Tibial artery (tissue), 4 donors: Measurements from ENCODE around the gene PTPRN2.
"Not testable (repeated sequence)": the region's sequence is repeated elsewhere in the genome, so short reads cannot be mapped to it uniquely, and the experiment has no call there.

ENCODE experiments used
- DNase-seq, 2 donors: peaks; one replicate each; pipeline ENCODE4 v3.0.0-alpha.2; 2019
- H3K27ac ChIP-seq, 2 donors: fragments of 200-600 bp; sonication (generic) in 1 of 2; 1 replicate in 1 of 2; 2 replicates in 1 of 2; pipeline ENCODE4 v1.5.1; 2018 to 2019; ENCODE audit warnings: mild to moderate bottlenecking in 1 of 2
- H3K27me3 ChIP-seq, 2 donors: fragments of 200-600 bp; sonication (generic) in 1 of 2; one replicate each; pipeline versions ENCODE4 v1.5.1 to v1.6.0; 2016 to 2019
- H3K36me3 ChIP-seq, 3 donors: fragments of 200-600 bp; sonication (generic) in 2 of 3; one replicate each; pipeline ENCODE4 v1.5.1; 2016 to 2019; ENCODE audit warnings: mild to moderate bottlenecking in 2 of 3
- H3K4me1 ChIP-seq, 4 donors: fragments of 200-600 bp; sonication (generic) in 2 of 4; 1 replicate in 3 of 4; 2 replicates in 1 of 4; pipeline ENCODE4 v1.5.1; 2016 to 2019
- H3K4me3 ChIP-seq, 2 donors: fragments of 200-600 bp; sonication (generic) in 1 of 2; 1 replicate in 1 of 2; 2 replicates in 1 of 2; pipeline ENCODE4 v1.5.1; 2018 to 2019; ENCODE audit warnings: mild to moderate bottlenecking in 2 of 2
- H3K9me3 ChIP-seq, 3 donors: fragments of 200-600 bp; sonication (generic) in 1 of 3; one replicate each; pipeline ENCODE4 v1.5.1; 2016 to 2019
- CTCF ChIP-seq, 2 experiments: fragments of 200-600 bp in 1 of 2; fragments of 450-650 bp in 1 of 2; IDR thresholded peaks; one replicate each; pipeline ENCODE4 v1.5.1; 2017 to 2019; ENCODE audit warnings: antibody characterized with exemption in 2 of 2, mild to moderate bottlenecking in 1 of 2, moderate library complexity in 1 of 2
- intact Hi-C: fragments of 100-400 bp; cut with DNase I; formaldehyde crosslinking; loops from one replicate; pipeline ENCODE4 v1.15.0; 2023; ENCODE audit warnings: low total_unique reads

Gene PTPRN2

DNA sequence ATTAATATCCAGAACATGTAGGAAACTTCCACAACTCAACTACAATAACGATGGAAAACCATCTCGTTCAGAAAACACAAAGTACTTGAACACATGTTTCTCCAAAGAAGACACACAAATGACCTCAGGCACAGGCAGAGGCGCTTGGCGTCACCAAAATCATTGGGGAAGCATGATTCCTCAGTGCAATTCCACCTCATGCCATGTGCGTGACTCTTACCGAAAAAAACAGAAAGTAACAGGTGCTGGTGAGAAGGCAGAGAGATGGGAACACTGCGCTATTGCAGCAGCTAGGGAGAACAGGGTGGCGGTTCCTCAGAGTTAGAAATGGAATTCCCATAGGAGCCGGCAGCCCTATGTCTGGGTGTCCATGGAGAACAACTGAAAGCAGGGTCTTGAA lies 860.9 kb downstream of the PTPRN2 start:
- no peaks in the 10 kb centered on the region for H3K36me3 ChIP-seq
- DNase-seq = no peak
- no peak overlapping the region for H3K27ac ChIP-seq
- peaks cover 0 to 11% of the 10 kb centered on the region in 2 donors for H3K27me3 ChIP-seq
- intact Hi-C loops = no loop called here
- no peaks in the 10 kb centered on the region for H3K9me3 ChIP-seq
- no peak overlapping the region for H3K4me3 ChIP-seq
- TF ChIP-seq CTCF (IDR thresholded peaks at IDR 0.05) = no peak
- no peaks in the 10 kb centered on the region for H3K4me1 ChIP-seq

- H3K9me3 ChIP-seq, H3K36me3 ChIP-seq, H3K27ac ChIP-seq, intact Hi-C loops, H3K4me1 ChIP-seq, H3K4me3 ChIP-seq, DNase-seq: not testable (repeated sequence)
- peaks cover 0 to 11% of the 10 kb centered on the region in 2 donors for H3K27me3 ChIP-seq
These were observed 862.3 kb downstream of the PTPRN2 start for GRCh38 chr7:157725312-157725711.

DNA sequence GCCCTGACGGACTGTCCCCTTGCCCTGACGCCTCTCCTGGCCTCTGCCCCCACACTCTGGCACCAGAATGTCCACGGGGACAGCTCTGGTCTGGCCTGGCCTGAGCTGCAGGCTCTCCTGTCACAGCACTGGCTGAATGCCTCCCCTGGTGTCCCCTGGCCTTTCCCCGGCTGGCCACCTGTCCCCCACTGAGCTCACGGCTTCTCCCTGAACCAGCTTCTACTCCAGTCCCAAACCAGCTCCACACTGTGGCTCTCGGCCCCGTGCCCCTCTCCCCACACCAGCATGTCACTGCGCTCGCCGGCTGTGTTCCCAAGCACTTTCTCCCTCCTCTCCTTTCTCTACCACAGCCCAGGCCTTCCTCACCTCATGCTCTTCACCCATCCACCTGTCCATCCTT lies 864.4 kb downstream of the PTPRN2 start:
- Histone ChIP-seq H3K36me3 (no peaks in the 10 kb centered on the region), H3K27me3 (peaks cover 0 to 11% of the 10 kb centered on the region in 2 donors), H3K4me3 (no peak overlapping the region), H3K9me3 (no peaks in the 10 kb centered on the region), H3K4me1 (no peaks in the 10 kb centered on the region), H3K27ac (no peak overlapping the region)
- no peak for DNase-seq
- intact Hi-C loops = no loop called here
- TF ChIP-seq CTCF (IDR thresholded peaks at IDR 0.05) = no peak

DNA sequence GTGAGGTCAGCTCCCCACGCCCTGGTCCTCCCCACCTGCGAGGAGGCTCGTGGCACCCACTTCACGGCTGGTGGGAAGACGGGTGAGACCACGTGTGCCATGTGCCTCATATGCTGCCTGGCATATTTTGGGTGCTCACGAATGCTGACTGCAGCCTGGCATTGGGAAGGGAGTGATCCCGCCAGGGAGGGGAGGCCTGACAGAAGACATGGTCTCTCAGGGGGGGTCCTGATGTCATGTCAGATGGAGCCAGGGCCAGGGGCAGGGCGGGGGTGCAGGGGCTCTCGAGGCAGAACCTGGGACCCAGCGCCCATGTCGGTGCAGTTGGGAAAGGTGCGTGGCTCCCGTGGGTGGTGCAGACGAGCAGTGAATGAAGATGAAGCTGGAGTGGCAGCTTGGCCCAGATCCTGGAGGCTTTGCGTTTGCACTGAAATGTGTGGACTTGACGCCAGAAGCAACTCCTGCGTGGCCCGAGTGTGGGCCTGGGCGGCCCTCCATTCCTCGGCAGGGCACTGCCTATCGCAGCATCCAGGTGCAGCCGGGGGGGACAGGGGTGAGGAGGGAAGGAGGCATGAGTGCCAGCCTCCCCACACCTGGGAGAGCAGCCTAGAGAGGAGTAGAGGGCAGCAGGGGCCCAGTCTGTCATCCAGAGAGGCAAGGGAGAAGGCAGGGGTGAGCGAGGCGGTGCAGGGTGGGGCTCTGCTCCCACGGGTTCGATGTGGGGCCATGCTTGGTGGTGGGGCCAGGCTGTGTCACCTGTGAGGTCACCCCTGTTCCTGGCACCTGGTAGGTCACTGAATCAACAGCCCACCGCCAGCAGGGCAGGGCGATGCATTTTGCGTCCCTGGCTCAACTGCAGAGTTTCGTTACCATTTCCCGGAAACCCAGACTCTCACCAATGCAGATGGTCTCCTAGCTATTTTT lies 865.2 kb downstream of the PTPRN2 start:
- no peaks in the 10 kb centered on the region for H3K36me3 ChIP-seq
- no peak overlapping the region for H3K4me3 ChIP-seq
- DNase-seq = no peak
- no peaks in the 10 kb centered on the region for H3K4me1 ChIP-seq
- H3K27me3 ChIP-seq = peaks cover 0 to 11% of the 10 kb centered on the region in 2 donors
- intact Hi-C loops = no loop called here
- no peaks in the 10 kb centered on the region for H3K9me3 ChIP-seq
- TF ChIP-seq CTCF (IDR thresholded peaks at IDR 0.05) = no peak
- H3K27ac ChIP-seq = no peak overlapping the region

DNA sequence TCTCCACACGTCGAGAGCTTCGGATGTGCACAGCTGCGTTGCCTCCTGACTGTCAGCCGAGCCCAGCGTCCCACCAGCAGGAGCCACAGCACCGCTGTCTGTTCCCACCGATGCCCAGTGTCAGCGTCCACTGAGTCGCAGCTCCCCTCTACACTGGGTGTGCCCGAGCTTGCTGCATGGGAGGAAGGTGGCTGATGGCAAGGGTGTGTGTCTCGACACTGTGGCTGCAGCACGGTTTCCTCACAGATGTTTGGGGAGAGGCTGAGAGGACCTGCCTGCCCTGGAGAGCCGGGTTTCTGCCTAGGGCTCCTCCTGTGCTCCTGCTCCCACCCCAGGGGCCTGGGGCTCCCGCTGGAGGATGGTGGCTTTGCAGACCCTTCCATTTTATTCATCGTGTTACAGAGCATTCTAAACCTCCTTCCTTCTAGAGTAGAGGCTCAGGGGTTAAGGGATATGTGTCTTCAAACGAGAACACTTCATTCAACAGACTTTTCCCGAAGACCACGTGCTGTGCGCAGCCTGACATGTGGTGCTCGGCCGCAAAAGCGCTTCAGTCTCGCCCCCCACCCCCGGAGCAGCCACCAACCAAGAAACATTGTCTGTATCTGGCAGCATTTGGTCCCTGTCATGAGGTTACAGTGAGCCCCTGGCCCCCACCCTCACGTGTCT lies 866.0 kb downstream of the PTPRN2 start:
- no peak for DNase-seq
- H3K4me1 ChIP-seq = no peaks in the 10 kb centered on the region
- intact Hi-C loops = no loop called here
- no peak for TF ChIP-seq CTCF (IDR thresholded peaks at IDR 0.05)
- no peak overlapping the region for H3K27ac ChIP-seq
- H3K4me3 ChIP-seq = no peak overlapping the region
- peaks cover 0 to 11% of the 10 kb centered on the region in 2 donors for H3K27me3 ChIP-seq
- no peaks in the 10 kb centered on the region for H3K9me3 ChIP-seq
- no peaks in the 10 kb centered on the region for H3K36me3 ChIP-seq
